Endothelial cell (in vitro differentiated cells): ENCODE data around the gene NAA16. TPM values are rescaled to one million over a fixed set of nuclear protein-coding genes. Genes with fewer than 3 reads are reported as not detected.

ENCODE experiments used
- DNase-seq: peaks from one replicate; pipeline ENCODE4 v3.0.0; 2021; ENCODE audit warnings: low spot score
- H3K27ac Mint-ChIP-seq: one replicate; pipeline ENCODE4 v1.8.0; 2021; ENCODE audit warnings: mixed read lengths, inconsistent platforms; ENCODE audit not compliant: unreplicated experiment
- H3K27me3 Mint-ChIP-seq: one replicate; pipeline ENCODE4 v1.8.0; 2021; ENCODE audit warnings: mild to moderate bottlenecking, moderate library complexity, mixed read lengths, inconsistent platforms; ENCODE audit not compliant: unreplicated experiment
- H3K36me3 Mint-ChIP-seq: one replicate; pipeline ENCODE4 v1.8.0; 2021; ENCODE audit warnings: mild to moderate bottlenecking, low read depth, mixed read lengths, inconsistent platforms; ENCODE audit not compliant: unreplicated experiment
- H3K4me1 Mint-ChIP-seq: one replicate; pipeline ENCODE4 v1.8.0; 2021; ENCODE audit warnings: mild to moderate bottlenecking, mixed read lengths, inconsistent platforms; ENCODE audit not compliant: unreplicated experiment
- H3K4me3 Mint-ChIP-seq: one replicate; pipeline ENCODE4 v1.8.0; 2021; ENCODE audit warnings: mild to moderate bottlenecking, mixed read lengths, inconsistent platforms; ENCODE audit not compliant: unreplicated experiment
- H3K9me3 Mint-ChIP-seq: one replicate; pipeline ENCODE4 v1.8.0; 2021; ENCODE audit warnings: mixed read lengths, inconsistent platforms; ENCODE audit not compliant: unreplicated experiment
- total RNA-seq: library from RNA; stranded (reverse); fragmentation: NEBNext Ultra II Directional; extraction: Animal tissue kit (Norgen Biotek cat#: 25700); gene quantifications from one replicate; pipeline ENCODE4 v1.2.1, GENCODE V29; 2021; ENCODE audit not compliant: unreplicated experiment
- TF ChIP-seq, protein P1 (sequence below): fragments of 200-600 bp; sonication (generic); IDR thresholded peaks from one replicate; pipeline ENCODE4 v1.5.0; 2021; ENCODE audit warnings: antibody characterized with exemption; ENCODE audit not compliant: unreplicated experiment

Gene NAA16
- total RNA-seq, 1 donor from 2014 or later: 23.6 TPM

DNA sequence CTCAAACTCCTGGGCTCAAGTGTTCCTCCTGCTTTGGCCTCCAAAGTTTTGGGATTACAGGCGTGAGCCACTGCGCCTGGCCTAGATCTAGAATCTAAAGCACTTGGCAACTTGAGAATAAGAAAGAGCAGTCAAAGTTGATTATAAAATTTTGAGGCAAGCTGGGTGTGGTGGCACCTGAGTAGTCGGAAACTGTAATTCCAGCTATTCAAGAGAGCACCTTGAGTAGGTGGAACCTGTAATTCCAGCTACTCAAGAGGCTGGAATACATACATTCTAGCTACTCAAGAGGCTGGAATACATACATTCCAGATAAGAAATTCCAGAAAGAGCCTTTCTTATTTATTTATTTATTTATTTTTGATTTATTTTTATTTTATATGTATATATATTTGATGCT, 8.3 kb upstream of the NAA16 start:
- H3K4me1 Mint-ChIP-seq: no peaks in the 10 kb centered on the region
- TF ChIP-seq, protein P1, sequence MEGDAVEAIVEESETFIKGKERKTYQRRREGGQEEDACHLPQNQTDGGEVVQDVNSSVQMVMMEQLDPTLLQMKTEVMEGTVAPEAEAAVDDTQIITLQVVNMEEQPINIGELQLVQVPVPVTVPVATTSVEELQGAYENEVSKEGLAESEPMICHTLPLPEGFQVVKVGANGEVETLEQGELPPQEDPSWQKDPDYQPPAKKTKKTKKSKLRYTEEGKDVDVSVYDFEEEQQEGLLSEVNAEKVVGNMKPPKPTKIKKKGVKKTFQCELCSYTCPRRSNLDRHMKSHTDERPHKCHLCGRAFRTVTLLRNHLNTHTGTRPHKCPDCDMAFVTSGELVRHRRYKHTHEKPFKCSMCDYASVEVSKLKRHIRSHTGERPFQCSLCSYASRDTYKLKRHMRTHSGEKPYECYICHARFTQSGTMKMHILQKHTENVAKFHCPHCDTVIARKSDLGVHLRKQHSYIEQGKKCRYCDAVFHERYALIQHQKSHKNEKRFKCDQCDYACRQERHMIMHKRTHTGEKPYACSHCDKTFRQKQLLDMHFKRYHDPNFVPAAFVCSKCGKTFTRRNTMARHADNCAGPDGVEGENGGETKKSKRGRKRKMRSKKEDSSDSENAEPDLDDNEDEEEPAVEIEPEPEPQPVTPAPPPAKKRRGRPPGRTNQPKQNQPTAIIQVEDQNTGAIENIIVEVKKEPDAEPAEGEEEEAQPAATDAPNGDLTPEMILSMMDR: no peak

DNA sequence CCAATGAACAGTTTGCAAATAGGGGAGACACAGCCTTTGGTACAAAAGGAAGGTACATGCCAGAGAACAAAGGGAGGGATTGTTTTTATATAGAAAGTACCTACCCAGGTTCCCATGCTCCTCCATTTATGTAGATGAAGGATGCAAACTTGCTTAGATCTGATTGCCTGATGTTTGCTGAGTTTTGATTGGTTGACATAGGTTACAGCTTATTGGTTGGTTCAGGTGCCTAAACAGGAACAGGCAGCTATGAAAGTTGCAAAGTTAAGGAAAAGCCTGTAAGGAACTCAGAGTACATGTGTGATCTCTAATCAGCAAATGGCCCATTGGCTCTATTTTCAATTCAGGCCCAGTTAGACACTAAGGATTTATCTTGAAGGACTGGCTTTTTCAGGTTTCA, 6.5 kb upstream of the NAA16 start:
- H3K4me3 Mint-ChIP-seq: no peak overlapping the region
- no peak overlapping the region for H3K27ac Mint-ChIP-seq
- H3K27me3 Mint-ChIP-seq: peaks cover 6% of the 10 kb centered on the region
- TF ChIP-seq, protein P1: no peak
- no peak for DNase-seq
- H3K9me3 Mint-ChIP-seq: no peaks in the 10 kb centered on the region
- no peaks in the 10 kb centered on the region for H3K36me3 Mint-ChIP-seq
- H3K4me1 Mint-ChIP-seq: peaks cover 2% of the 10 kb centered on the region

More for the DNA sequence above, 8.3 kb upstream of the NAA16 start:
- Mint-ChIP-seq H3K36me3 (no peaks in the 10 kb centered on the region), H3K27ac (no peak overlapping the region), H3K9me3 (no peaks in the 10 kb centered on the region), H3K4me3 (no peak overlapping the region), H3K27me3 (peaks cover 4% of the 10 kb centered on the region)
- no peak for DNase-seq

DNA sequence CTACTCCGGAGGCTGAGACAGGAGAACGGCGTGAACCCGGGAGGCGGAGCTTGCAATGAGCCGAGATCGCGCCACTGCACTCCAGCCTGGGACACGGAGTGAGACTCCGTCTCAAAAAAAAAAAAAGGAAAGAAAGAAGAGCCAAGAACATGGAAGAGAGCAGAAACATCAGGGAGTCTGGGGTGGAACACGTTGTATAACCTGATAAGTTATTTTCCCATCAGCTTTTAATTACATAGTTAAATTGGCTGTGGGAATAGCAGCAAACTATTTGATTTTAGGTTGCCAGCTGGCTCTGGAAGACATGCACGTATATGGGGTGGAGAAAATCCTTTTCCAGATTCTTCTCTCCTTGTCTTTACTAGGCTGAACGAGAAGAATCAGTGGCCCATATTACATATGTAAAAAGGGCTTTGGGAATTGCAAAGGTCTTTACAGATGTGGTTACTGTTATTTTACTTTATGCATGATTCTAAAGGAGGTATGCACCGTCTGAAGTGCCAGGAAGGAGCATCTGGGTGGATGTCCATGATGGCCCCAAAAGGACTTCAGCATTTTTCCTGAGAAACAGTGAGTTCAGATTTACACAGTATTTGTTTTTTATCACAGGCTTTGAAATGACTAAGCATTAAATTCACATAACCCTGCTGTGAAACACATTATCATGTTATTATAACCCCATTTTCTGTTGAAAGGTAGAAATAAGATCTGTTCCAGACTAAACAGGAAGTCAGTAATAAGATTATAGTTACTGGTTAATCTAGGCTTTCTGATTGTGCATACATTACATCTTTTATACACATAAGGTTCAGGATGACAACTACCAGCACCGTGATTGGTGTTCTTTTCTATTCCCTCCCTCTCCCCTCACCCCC, 4.6 kb upstream of the NAA16 start:
- H3K27ac Mint-ChIP-seq: no peak overlapping the region
- TF ChIP-seq, protein P1: no peak

DNA sequence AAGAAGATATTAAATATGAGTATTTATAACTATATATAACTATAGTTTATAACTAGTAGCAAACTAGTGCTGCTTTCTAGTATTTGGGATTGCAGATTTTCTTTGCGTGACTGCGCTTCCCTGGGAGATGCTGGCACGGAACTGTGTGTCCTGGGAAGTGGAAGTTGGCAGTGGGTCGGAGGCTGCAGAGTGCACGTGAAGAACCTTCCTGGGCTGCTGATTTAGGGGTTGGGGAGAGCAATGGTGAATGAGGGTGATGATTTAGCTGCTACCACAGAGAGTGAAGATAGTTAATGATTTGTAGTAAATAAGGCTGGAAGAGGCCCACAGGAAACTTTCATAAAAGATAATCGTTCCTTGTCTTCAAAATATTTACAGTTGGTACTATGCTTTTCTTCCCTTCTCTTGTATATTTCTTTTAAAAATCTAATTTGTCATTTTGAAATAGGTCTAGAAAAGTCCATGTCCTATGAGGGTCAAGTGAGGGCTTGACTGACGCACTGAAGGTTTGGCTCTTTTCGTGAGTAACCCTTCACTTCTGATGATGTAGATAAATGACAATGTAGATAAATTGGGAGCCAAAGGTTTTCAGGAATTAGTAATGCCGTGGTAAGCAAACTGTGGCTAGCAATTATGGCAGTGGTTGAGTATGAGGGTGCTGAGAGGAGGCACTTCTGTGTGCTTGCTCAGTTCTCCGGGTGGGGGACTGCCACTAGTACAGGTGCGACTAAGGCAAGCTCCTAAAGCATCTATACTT, 3.0 kb upstream of the NAA16 start:
- H3K36me3 Mint-ChIP-seq: no peaks in the 10 kb centered on the region
- TF ChIP-seq, protein P1: no peak
- no peak overlapping the region for H3K4me3 Mint-ChIP-seq
- DNase-seq: no peak
- H3K4me1 Mint-ChIP-seq: peaks cover 10% of the 10 kb centered on the region
- H3K9me3 Mint-ChIP-seq: no peaks in the 10 kb centered on the region
- H3K27me3 Mint-ChIP-seq: peaks cover 2% of the 10 kb centered on the region
- H3K27ac Mint-ChIP-seq: no peak overlapping the region

More for the DNA sequence above, 4.6 kb upstream of the NAA16 start:
- Mint-ChIP-seq H3K4me1 (peaks cover 6% of the 10 kb centered on the region), H3K36me3 (no peaks in the 10 kb centered on the region), H3K9me3 (no peaks in the 10 kb centered on the region), H3K27me3 (peaks cover 4% of the 10 kb centered on the region), H3K4me3 (no peak overlapping the region)
- no peak for DNase-seq
